Measurements from ENCODE around the gene RTN4R.

Gene RTN4R

DNA sequence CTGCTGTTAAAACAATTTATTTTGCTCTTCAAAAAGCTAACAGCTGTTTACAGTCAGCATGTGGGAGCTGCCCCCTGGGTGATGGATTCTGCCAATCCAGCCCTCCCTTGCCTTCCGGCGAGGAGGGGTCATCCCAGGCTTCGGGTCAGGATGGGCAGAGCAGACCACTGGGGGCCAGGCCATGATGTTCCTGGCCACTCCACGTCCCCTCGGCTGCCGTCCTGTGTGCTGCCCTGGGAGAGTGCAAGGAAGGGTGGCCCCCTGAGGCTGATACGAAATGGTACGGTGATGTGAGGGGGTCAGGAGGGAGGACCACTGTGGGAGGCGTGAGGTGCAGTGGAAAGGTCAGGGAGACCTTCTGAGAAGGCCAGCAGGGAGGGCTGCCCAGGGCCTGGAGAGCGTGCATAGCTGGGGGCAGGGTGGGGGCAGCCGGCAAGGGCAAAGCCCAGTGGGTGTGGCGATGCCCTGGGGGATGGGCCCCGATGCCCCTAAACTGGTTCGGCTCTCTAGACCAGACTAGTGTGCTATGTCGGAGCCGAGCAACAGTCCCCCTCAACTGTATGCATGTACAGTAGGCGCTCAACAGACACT lies 41.3 kb downstream of the RTN4R start:
- no peak for DNase-seq (ENCODE audit: low read depth)
- TF ChIP-seq, protein P1, sequence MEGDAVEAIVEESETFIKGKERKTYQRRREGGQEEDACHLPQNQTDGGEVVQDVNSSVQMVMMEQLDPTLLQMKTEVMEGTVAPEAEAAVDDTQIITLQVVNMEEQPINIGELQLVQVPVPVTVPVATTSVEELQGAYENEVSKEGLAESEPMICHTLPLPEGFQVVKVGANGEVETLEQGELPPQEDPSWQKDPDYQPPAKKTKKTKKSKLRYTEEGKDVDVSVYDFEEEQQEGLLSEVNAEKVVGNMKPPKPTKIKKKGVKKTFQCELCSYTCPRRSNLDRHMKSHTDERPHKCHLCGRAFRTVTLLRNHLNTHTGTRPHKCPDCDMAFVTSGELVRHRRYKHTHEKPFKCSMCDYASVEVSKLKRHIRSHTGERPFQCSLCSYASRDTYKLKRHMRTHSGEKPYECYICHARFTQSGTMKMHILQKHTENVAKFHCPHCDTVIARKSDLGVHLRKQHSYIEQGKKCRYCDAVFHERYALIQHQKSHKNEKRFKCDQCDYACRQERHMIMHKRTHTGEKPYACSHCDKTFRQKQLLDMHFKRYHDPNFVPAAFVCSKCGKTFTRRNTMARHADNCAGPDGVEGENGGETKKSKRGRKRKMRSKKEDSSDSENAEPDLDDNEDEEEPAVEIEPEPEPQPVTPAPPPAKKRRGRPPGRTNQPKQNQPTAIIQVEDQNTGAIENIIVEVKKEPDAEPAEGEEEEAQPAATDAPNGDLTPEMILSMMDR (IDR thresholded peaks at IDR 0.05; ENCODE audit: low read length, missing control alignments): no peak
- no peak overlapping the region for H3K4me3 ChIP-seq (replicated peaks; ENCODE audit: low read depth, low read length)

DNA sequence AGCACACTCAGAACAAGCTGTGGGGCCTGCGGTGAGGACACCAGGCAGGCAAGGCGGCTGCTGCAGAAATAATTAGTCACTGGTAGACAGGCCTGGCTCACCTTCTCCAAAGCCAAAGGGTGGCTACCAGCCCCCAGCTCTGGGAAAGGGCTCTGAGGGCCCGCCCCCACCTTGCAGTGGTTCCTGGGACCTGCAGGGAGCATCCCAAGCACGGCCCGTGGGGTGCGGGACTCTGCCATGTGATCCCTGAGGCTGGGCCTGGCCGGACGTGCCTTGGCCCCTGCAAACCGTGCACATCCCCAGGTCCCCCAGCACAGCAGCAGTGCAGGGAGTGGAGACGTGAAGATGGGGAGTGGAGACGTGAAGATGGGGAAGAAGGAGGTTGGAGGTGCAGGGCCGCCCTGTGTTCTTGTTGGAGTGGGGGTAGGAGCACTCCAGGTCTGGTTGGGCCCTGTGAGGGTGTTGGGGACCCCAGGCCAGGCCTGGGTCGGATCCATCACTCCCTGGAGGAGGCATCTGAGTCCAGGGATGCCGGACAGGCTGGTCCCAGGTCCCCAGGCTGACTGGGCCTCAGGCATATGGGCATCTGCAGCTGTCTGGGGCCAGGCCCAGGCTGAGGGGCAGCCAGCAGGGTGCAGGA lies 41.9 kb downstream of the RTN4R start:
- TF ChIP-seq, protein P1 (IDR thresholded peaks at IDR 0.05; ENCODE audit: low read length, missing control alignments): no peak
- no peak for DNase-seq (ENCODE audit: low read depth)
- H3K4me3 ChIP-seq (replicated peaks; ENCODE audit: low read depth, low read length): no peak overlapping the region

DNA sequence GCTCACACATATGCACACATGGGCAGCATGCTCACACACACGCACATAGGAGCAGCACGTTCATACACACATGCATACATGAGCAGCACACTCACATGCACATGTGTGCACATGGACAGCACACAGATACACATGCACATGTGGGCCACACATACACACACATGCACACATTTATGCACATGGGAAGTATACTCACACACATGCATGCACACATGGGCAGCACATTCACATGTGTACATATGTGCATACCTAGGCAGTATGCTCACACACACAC lies 42.5 kb downstream of the RTN4R start:
- no peak for DNase-seq (ENCODE audit: low read depth)
- no peak overlapping the region for H3K4me3 ChIP-seq (replicated peaks; ENCODE audit: low read depth, low read length)
- TF ChIP-seq, protein P1 (IDR thresholded peaks at IDR 0.05; ENCODE audit: low read length, missing control alignments): no peak

DNA sequence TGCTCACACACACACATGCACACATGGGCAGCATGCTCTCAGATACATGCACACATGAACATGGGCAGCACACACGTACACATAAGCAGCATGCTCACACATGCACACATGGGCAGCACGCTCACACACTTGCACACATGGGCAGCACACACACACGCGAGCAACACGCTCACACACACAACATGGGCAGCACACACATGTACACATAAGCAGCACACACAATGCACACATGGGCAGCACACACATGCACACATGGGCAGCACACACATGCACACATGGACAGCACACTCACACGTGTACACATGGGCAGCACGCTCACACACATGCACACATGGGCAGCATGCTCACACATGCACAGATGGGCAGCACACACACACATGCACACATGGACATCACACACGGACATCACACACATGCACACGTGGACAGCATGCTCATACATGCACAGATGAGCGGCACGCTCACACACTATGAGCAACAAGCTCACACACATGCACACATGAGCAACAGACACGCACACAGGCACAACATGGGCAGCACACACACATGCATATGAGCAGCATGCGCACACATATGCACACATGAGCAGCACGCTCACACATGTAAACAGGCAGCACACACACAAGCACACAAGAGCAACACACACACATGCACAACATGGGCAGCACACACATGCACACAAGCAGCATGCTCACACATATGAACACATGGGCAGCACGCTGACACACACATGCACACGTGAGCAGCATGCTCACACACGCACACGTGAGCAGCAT lies 43.0 kb downstream of the RTN4R start:
- no peak overlapping the region for H3K4me3 ChIP-seq (replicated peaks; ENCODE audit: low read depth, low read length)
- DNase-seq (ENCODE audit: low read depth): no peak
- TF ChIP-seq, protein P1 (IDR thresholded peaks at IDR 0.05; ENCODE audit: low read length, missing control alignments): no peak

DNA sequence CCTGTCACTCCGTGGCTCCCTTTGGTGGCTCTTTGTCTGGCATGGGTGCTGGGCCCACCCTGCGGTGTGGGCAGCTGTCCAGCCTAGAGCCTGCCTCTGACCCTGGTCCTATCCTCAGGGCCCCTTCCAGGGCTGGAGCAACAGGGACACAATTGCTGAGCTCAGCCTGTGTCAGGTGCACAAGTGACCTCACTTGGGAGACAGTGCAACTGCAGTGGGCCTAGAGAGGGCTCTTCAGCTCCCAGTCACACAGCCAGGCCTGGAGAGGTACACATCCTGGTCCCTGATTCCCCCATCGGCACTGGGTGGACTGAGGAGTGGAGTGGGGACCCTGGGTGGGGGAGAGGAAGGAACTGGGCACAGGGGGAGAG lies 43.9 kb downstream of the RTN4R start:
- no peak for DNase-seq (ENCODE audit: low read depth)
- no peak overlapping the region for H3K4me3 ChIP-seq (replicated peaks; ENCODE audit: low read depth, low read length)
- TF ChIP-seq, protein P1 (IDR thresholded peaks at IDR 0.05; ENCODE audit: low read length, missing control alignments): no peak

DNA sequence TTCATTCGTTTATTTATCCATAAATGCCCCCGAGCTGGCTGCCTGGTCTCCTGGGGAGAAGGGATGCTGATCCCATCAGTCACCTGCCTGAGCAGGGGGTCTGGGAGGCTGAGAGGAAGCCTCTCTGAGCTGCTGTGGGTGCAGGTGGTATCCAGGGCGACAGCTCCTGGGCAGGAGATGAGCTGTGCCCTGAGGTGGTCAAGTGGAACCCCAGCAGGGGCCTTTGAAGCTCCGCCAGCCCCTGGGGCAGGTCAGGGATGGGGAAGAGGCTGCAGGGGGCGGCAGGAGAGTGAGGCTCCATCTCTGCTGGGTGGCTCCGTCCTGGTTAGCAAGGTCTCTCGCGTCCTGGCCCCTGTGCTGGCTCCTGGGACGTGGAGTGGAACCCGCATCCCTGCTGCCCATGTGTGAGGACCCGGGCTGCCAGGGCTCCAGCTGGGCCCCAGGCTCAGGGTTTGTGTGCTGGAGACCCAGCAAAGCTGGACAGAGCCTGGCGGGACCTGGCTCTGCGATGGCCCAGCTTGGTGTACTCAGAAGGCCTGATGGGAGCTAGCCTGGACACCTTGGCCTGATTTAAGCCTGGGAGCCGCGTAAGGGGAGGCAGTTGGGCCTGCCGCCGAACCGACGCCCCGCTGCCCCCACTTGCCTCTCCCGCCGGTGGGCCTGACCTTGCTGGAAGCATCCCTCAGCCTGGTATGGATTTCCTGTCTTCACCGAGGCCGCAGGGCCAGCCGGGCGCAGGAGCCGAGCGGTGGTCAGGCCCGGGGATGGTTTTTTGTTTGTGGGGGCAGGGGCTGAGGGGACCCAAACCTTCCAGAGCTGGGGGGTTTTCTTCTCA lies 44.5 kb downstream of the RTN4R start:
- no peak for DNase-seq (ENCODE audit: low read depth)
- no peak overlapping the region for H3K4me3 ChIP-seq (replicated peaks; ENCODE audit: low read depth, low read length)
- TF ChIP-seq, protein P1 (IDR thresholded peaks at IDR 0.05; ENCODE audit: low read length, missing control alignments): no peak

All from fibroblast of pulmonary artery (primary cell).